ENCODE data around the gene ULK2. TPM values are rescaled to one million over a fixed set of nuclear protein-coding genes. Genes with fewer than 3 reads are reported as not detected.

The ULK2 gene
- total and polyA plus RNA-seq, 11 donors, result 4.6 to 25.6 (median 17.7) TPM

DNA sequence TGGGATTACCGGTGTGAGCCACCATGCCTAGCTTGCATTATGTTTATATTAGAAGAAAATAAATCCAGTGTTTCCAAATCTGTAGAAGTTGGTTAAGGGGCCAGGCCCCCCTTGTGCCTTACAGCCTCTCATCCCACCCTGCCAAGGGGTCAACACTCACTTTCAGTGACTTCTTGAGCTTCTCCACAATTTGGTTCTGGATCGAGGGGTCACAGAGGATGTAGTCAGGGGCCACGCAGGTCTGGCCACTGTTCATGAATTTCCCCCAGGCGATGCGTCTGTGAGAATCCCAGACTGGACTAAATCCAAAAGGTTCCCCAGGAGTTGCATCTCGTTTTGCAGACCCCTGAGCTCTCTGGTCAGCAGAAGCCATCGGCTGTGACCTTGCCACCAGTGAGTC lies 126.8 kb downstream of the ULK2 start:
- Histone ChIP-seq H3K27ac (no peak overlapping the region), H3K4me3 (no peak overlapping the region), H3K36me3 (no peaks in the 10 kb centered on the region), H3K4me1 (peaks cover 0 to 13% (median 5%) of the 10 kb centered on the region in 12 donors), H3K27me3 (no peaks in the 10 kb centered on the region), H3K9me3 (no peaks in the 10 kb centered on the region)
- intact Hi-C loops (cut with DNase I), result loop anchor here in 2 of 10 donors (10.0 kb wide), 2 partner anchors 76 to 96 kb away; partner anchors contain the start of gene ALDH3A2 (in 1 of the 2)
- 84 to 90% (median 88%) methylated on average over 7 of the region's 7 CpGs for WGBS, 4 donors
- ATAC-seq (no peak), DNase-seq (no peak)
- TF ChIP-seq POLR2A (IDR thresholded peaks at IDR 0.05), result no peak
- TF ChIP-seq, protein P1, sequence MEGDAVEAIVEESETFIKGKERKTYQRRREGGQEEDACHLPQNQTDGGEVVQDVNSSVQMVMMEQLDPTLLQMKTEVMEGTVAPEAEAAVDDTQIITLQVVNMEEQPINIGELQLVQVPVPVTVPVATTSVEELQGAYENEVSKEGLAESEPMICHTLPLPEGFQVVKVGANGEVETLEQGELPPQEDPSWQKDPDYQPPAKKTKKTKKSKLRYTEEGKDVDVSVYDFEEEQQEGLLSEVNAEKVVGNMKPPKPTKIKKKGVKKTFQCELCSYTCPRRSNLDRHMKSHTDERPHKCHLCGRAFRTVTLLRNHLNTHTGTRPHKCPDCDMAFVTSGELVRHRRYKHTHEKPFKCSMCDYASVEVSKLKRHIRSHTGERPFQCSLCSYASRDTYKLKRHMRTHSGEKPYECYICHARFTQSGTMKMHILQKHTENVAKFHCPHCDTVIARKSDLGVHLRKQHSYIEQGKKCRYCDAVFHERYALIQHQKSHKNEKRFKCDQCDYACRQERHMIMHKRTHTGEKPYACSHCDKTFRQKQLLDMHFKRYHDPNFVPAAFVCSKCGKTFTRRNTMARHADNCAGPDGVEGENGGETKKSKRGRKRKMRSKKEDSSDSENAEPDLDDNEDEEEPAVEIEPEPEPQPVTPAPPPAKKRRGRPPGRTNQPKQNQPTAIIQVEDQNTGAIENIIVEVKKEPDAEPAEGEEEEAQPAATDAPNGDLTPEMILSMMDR (IDR thresholded peaks at IDR 0.05), result no peak

DNA sequence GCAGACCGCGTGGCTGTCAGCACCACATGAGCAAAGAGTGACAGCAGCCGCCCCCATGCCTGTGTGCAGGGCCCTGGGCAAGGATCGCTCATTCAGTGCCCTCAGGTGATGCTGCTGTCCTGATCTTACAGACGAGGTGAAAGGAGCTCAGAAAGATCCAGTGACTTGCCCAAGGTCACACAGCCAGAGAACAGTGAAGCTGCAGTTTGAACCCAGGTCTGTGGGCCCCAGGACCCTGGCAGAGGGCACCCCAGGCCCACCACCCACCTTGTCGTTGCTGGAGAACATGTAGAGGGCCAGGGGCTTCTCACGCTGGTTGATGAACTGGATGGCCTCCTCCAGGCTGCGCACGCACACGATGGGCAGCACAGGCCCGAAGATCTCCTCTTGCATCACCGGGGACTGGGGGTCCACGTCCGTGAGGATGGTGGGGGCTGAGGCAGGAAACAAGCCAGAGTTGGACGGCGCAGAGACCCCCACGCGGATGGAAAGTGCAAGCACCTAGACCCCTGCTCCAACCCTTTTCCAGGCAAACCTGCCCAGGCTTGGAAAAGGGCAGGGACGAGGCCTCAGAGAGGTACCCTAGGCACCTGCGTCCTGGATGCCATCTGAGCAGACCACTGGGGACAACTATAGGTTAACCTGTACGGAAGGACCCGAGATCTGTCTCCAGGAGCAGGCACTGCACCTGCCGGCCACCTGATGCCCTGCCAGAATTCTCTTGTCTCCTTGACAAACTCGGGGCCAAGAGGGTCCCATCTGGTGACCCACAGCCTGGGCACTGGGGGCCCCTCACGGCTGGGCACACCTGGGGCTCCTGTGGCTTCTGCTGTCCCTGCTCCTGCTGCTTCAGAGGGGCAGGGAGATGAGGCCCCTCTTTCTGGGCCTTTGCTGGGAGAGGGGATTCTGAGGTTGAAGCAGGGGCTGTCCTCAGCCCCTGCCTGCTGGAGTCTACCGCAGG lies 128.2 kb downstream of the ULK2 start:
- DNase-seq (no peak), ATAC-seq (no peak)

DNA sequence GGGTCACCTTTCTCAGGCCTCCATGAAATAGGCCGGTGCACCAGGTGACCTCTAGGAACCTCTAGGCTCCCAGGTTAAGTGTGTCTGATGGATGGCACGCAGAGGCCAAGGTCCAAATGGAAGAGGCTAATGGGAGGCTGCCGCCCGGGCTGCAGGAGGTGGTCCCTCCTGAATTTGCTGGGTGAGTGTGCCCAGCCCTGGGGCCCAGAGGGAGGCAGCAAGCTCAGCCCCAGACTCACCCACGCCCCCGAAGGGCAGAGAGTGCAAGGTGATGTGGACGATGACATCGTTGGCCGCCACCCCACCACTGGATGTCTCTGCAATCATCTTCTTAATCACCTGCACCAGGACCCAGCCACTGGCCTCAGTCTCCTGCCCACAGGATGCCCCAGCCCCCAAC lies 129.0 kb downstream of the ULK2 start:
- ATAC-seq (no peak), DNase-seq (no peak)
- TF ChIP-seq, protein P1 (IDR thresholded peaks at IDR 0.05), result no peak
- TF ChIP-seq POLR2A (IDR thresholded peaks at IDR 0.05), result no peak
- WGBS, 4 donors, result 93 to 100% (median 98%) methylated on average over 3 to 9 of the region's 9 CpGs
- H3K27ac ChIP-seq, result no peak overlapping the region
- no peaks in the 10 kb centered on the region for H3K27me3 ChIP-seq
- H3K4me3 ChIP-seq, result no peak overlapping the region
- intact Hi-C loops (cut with DNase I), result no loop called here
- H3K9me3 ChIP-seq, result no peaks in the 10 kb centered on the region
- no peaks in the 10 kb centered on the region for H3K36me3 ChIP-seq
- H3K4me1 ChIP-seq, result no peaks in the 10 kb centered on the region

More for the DNA sequence above, 128.2 kb downstream of the ULK2 start:
- H3K27me3 ChIP-seq, result no peaks in the 10 kb centered on the region
- intact Hi-C loops (cut with DNase I), result loop anchor here in 2 of 10 donors (10.0 kb wide), 2 partner anchors 75 to 95 kb away; partner anchors contain the start of gene ALDH3A2 (in 1 of the 2)
- no peaks in the 10 kb centered on the region for H3K36me3 ChIP-seq
- no peak for TF ChIP-seq POLR2A (IDR thresholded peaks at IDR 0.05)
- TF ChIP-seq, protein P1 (IDR thresholded peaks at IDR 0.05), result no peak
- peaks cover 0 to 3% (median 0%) of the 10 kb centered on the region in 12 donors for H3K4me1 ChIP-seq
- H3K27ac ChIP-seq, result no peak overlapping the region
- 85 to 91% (median 90%) methylated on average over 11 to 26 of the region's 26 CpGs for WGBS, 4 donors
- H3K9me3 ChIP-seq, result no peaks in the 10 kb centered on the region
- H3K4me3 ChIP-seq, result no peak overlapping the region

DNA sequence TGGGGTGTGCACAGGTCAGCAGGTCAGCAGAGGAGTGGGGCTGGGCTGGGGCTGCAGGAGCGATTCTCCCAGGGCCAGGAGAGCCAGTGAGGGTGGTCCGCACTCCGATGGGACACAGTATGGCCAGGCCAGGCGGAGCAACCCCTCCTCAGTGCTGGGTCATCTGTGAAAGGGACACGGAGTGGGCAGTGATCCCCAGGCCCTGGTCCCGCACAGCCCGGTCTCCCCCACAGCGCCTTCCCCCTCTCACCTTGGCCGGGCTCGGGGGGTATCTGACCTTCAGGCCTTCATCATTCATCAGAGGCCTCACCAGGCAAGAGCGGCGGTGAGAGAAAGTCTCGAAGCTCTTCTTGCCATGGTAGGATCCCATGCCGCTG lies 129.7 kb downstream of the ULK2 start:
- Histone ChIP-seq H3K36me3 (no peaks in the 10 kb centered on the region), H3K4me3 (no peak overlapping the region), H3K27me3 (no peaks in the 10 kb centered on the region), H3K27ac (no peak overlapping the region), H3K9me3 (no peaks in the 10 kb centered on the region), H3K4me1 (no peaks in the 10 kb centered on the region)
- TF ChIP-seq, protein P1 (IDR thresholded peaks at IDR 0.05), result no peak
- TF ChIP-seq POLR2A (IDR thresholded peaks at IDR 0.05), result no peak
- 90 to 98% (median 95%) methylated on average over 13 to 14 of the region's 14 CpGs for WGBS, 4 donors
- intact Hi-C loops (cut with DNase I), result no loop called here
- DNase-seq (peak in 1 of 5 donors; percentile 40), ATAC-seq (peak in 1 of 4 donors; percentile 8)

Measured in heart left ventricle (tissue), 16 donors.